H9 (cell line): ENCODE data around the gene CAMKK1. TPM values are rescaled to one million over a fixed set of nuclear protein-coding genes. Genes with fewer than 3 reads are reported as not detected.

Experiments
- DNase-seq: peaks from one replicate; pipeline ENCODE4 v3.0.0-alpha.2; 2017
- H2AFZ ChIP-seq: one replicate; pipeline ENCODE4 v1.6.1; 2013; ENCODE audit warnings: mild to moderate bottlenecking, low read length, control low read depth, moderate library complexity
- H2AK5ac ChIP-seq: 2 replicates; pipeline ENCODE4 v1.6.1; 2013; ENCODE audit warnings: low read length, control low read depth, mixed read lengths; ENCODE audit not compliant: insufficient read length
- H2BK120ac ChIP-seq: one replicate; pipeline ENCODE4 v1.6.1; 2013; ENCODE audit warnings: low read depth, mild to moderate bottlenecking, low read length, control low read depth, inconsistent platforms; ENCODE audit not compliant: poor library complexity, severe bottlenecking
- H2BK12ac ChIP-seq: 2 replicates; pipeline ENCODE4 v1.6.1; 2013; ENCODE audit warnings: low read length, control low read depth, mixed read lengths, low read depth; ENCODE audit not compliant: insufficient read length
- H2BK15ac ChIP-seq: 2 replicates; pipeline ENCODE4 v1.6.1; 2013; ENCODE audit warnings: low read depth, low read length, control low read depth
- H2BK20ac ChIP-seq: one replicate; pipeline ENCODE4 v1.6.1; 2013; ENCODE audit warnings: low read depth, mild to moderate bottlenecking, low read length, control low read depth, inconsistent platforms; ENCODE audit not compliant: poor library complexity, severe bottlenecking
- H2BK5ac ChIP-seq: 2 replicates; pipeline ENCODE4 v1.6.1; 2013; ENCODE audit warnings: low read length, control low read depth, mixed read lengths; ENCODE audit not compliant: insufficient read length
- H3K14ac ChIP-seq: 2 replicates; pipeline ENCODE4 v1.6.1; 2013; ENCODE audit warnings: low read length, control low read depth; ENCODE audit not compliant: insufficient read depth
- H3K18ac ChIP-seq: 2 replicates; pipeline ENCODE4 v1.6.1; 2013; ENCODE audit warnings: low read depth, mild to moderate bottlenecking, mixed read lengths, low read length, control low read depth; ENCODE audit not compliant: insufficient read length
- H3K23ac ChIP-seq: 2 replicates; pipeline ENCODE4 v1.6.1; 2013; ENCODE audit warnings: low read length, control low read depth, mixed read lengths, low read depth; ENCODE audit not compliant: insufficient read length
- H3K23me2 ChIP-seq: 2 replicates; pipeline ENCODE4 v1.6.1; 2013; ENCODE audit warnings: low read depth, mild to moderate bottlenecking, mixed read lengths, low read length, control low read depth; ENCODE audit not compliant: insufficient read length, poor library complexity, severe bottlenecking
- H3K27ac ChIP-seq: 2 replicates; pipeline ENCODE4 v1.5.1; 2013; ENCODE audit warnings: low read length, control low read depth, mixed read lengths, low read depth; ENCODE audit not compliant: insufficient read length
- H3K27me3 ChIP-seq: 2 replicates; pipeline ENCODE4 v1.6.1; 2013; ENCODE audit warnings: low read length, control low read depth, inconsistent platforms; ENCODE audit not compliant: insufficient read depth
- H3K4ac ChIP-seq: 2 replicates; pipeline ENCODE4 v1.6.1; 2013; ENCODE audit warnings: low read depth, mild to moderate bottlenecking, control low read depth, inconsistent platforms, low read length, moderate library complexity
- H3K4me1 ChIP-seq: 2 replicates; pipeline ENCODE4 v1.6.1; 2013; ENCODE audit warnings: low read length, control low read depth, inconsistent platforms; ENCODE audit not compliant: insufficient read depth
- H3K4me2 ChIP-seq: 2 replicates; pipeline ENCODE4 v1.6.1; 2013; ENCODE audit warnings: low read length, control low read depth, mixed read lengths; ENCODE audit not compliant: insufficient read length, insufficient read depth
- H3K56ac ChIP-seq: 2 replicates; pipeline ENCODE4 v1.6.1; 2013; ENCODE audit warnings: low read depth, mild to moderate bottlenecking, mixed read lengths, low read length, control low read depth; ENCODE audit not compliant: insufficient read length
- H3K79me1 ChIP-seq: 2 replicates; pipeline ENCODE4 v1.6.1; 2013; ENCODE audit warnings: low read depth, mild to moderate bottlenecking, moderate library complexity, low read length, control low read depth, inconsistent platforms; ENCODE audit not compliant: insufficient read depth, poor library complexity, severe bottlenecking
- H3K79me2 ChIP-seq: 2 replicates; pipeline ENCODE4 v1.6.1; 2013; ENCODE audit warnings: low read length, control low read depth, inconsistent platforms; ENCODE audit not compliant: insufficient read depth
- H3K9ac ChIP-seq: 2 replicates; pipeline ENCODE4 v1.6.1; 2013; ENCODE audit warnings: low read length, control low read depth, mixed read lengths; ENCODE audit not compliant: insufficient read length; ENCODE audit errors: extremely low read depth
- H3K9me3 ChIP-seq: one replicate; pipeline ENCODE4 v1.6.1; 2013; ENCODE audit warnings: low read depth, low read length, inconsistent platforms; ENCODE audit not compliant: control insufficient read depth
- H3T11ph ChIP-seq: one replicate; pipeline ENCODE4 v1.6.1; 2013; ENCODE audit warnings: mild to moderate bottlenecking, low read length, control low read depth, inconsistent platforms
- H4K20me1 ChIP-seq: one replicate; pipeline ENCODE4 v1.6.1; 2013; ENCODE audit not compliant: control insufficient read depth, insufficient read length, insufficient read depth
- H4K5ac ChIP-seq: 2 replicates; pipeline ENCODE4 v1.6.1; 2013; ENCODE audit warnings: low read depth, mild to moderate bottlenecking, mixed read lengths, low read length, control low read depth; ENCODE audit not compliant: insufficient read length
- H4K8ac ChIP-seq: replicated peaks from 2 replicates; pipeline ENCODE4 v1.6.1; 2013; ENCODE audit warnings: low read length, control low read depth, mixed read lengths, low read depth; ENCODE audit not compliant: insufficient read length
- H4K91ac ChIP-seq: 2 replicates; pipeline ENCODE4 v1.6.1; 2013; ENCODE audit warnings: low read depth, mild to moderate bottlenecking, moderate library complexity, mixed read lengths, low read length, control low read depth; ENCODE audit not compliant: insufficient read length
- H3K27ac Mint-ChIP-seq, 3 experiments: 2 replicates in 2 of 3; 3 replicates in 1 of 3; pipeline ENCODE4 v1.8.0; 2020 to 2021; ENCODE audit warnings: mixed read lengths in 3 of 3, mild to moderate bottlenecking in 1 of 3, moderate library complexity in 1 of 3
- H3K27me3 Mint-ChIP-seq: 2 replicates; pipeline ENCODE4 v1.8.0; 2021; ENCODE audit warnings: low read depth, mild to moderate bottlenecking, moderate library complexity, mixed read lengths
- H3K36me3 Mint-ChIP-seq, 3 experiments: 2 replicates in 2 of 3; 3 replicates in 1 of 3; pipeline ENCODE4 v1.8.0; 2020 to 2021; ENCODE audit warnings: low read depth in 3 of 3, mixed read lengths in 3 of 3; ENCODE audit not compliant: insufficient read depth in 1 of 3
- H3K4me1 Mint-ChIP-seq, 2 experiments: 2 replicates each; pipeline ENCODE4 v1.8.0; 2020; ENCODE audit warnings: mixed read lengths in 2 of 2
- H3K4me3 Mint-ChIP-seq, 2 experiments: 2 replicates in 1 of 2; 3 replicates in 1 of 2; pipeline ENCODE4 v1.8.0; 2020 to 2021; ENCODE audit warnings: mild to moderate bottlenecking in 2 of 2, mixed read lengths in 2 of 2, moderate library complexity in 1 of 2
- H3K9me3 Mint-ChIP-seq, 2 experiments: 2 replicates in 1 of 2; 3 replicates in 1 of 2; pipeline ENCODE4 v1.8.0; 2020; ENCODE audit warnings: mild to moderate bottlenecking in 2 of 2, mixed read lengths in 2 of 2, moderate library complexity in 1 of 2
- WGBS: extraction: QIAGEN DNeasy Blood & Tissue Kit; methylation state at CpG from one replicate; pipeline ENCODE4 v1.1.7; 2013; ENCODE audit warnings: missing lambda C conversion rate, low lambda C conversion rate, mixed read lengths; ENCODE audit not compliant: insufficient read length; ENCODE audit errors: extremely low coverage; 5-methylcytosine and 5-hydroxymethylcytosine counted together
- total RNA-seq: library from RNA; stranded (reverse); gene quantifications from 2 replicates; pipeline ENCODE4 v1.2.1, GENCODE V29; 2021
- TF ChIP-seq, protein P1 (sequence below): fragments of 200-600 bp; sonication (generic); conservative IDR thresholded peaks from 3 replicates; pipeline ENCODE4 v1.8.0; 2021; ENCODE audit warnings: antibody characterized with exemption, mild to moderate bottlenecking

Gene CAMKK1
- total RNA-seq, 1 experiment from 2014 or later, result 6.7 TPM

DNA sequence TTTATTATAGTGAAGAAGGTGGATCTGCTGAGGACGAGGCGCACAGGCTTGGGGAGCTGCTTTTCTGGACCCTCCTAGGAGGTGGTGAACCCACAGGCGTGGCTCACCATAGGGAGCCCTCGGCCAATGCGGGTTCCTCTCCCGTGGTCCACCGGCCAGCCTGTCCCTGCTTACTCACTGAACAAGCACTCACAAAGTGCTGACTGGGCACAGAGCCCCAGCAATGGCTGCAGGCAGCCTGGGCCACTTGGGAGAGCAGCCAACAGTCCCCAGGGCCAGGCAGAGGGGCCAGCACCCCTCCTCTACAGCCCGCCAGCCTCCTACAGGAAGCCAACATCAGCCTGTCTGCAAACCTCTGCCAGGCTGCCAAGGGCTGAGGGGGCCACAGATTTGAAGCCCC lies 27.7 kb downstream of the CAMKK1 start:
- no peak overlapping the region for H2BK120ac ChIP-seq
- Mint-ChIP-seq H3K4me1 (no peaks in the 10 kb centered on the region; a peak in 1 of 4 replicates), H3K36me3 (peaks cover 2 to 9% (median 3%) of the 10 kb centered on the region in 3 experiments; a peak in 3 of 7 replicates), H3K27ac (peak overlapping the region in 1 of 3 experiments; percentile 35; a peak in 1 of 7 replicates), H3K27me3 (no peaks in the 10 kb centered on the region), H3K4me3 (no peak overlapping the region), H3K9me3 (no peaks in the 10 kb centered on the region)
- H3K27me3 ChIP-seq, result no peaks in the 10 kb centered on the region
- no peak overlapping the region for H3K9ac ChIP-seq
- H3K27ac ChIP-seq, result no peak overlapping the region
- H4K5ac ChIP-seq, result no peak overlapping the region
- H3T11ph ChIP-seq, result no peak overlapping the region
- H4K91ac ChIP-seq, result no peak overlapping the region
- DNase-seq, result peak; percentile 26
- TF ChIP-seq, protein P1, sequence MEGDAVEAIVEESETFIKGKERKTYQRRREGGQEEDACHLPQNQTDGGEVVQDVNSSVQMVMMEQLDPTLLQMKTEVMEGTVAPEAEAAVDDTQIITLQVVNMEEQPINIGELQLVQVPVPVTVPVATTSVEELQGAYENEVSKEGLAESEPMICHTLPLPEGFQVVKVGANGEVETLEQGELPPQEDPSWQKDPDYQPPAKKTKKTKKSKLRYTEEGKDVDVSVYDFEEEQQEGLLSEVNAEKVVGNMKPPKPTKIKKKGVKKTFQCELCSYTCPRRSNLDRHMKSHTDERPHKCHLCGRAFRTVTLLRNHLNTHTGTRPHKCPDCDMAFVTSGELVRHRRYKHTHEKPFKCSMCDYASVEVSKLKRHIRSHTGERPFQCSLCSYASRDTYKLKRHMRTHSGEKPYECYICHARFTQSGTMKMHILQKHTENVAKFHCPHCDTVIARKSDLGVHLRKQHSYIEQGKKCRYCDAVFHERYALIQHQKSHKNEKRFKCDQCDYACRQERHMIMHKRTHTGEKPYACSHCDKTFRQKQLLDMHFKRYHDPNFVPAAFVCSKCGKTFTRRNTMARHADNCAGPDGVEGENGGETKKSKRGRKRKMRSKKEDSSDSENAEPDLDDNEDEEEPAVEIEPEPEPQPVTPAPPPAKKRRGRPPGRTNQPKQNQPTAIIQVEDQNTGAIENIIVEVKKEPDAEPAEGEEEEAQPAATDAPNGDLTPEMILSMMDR, result no peak
- H2BK20ac ChIP-seq, result no peak overlapping the region
- H3K79me2 ChIP-seq, result no peaks in the 10 kb centered on the region
- no peak overlapping the region for H2BK15ac ChIP-seq
- no peak overlapping the region for H2BK5ac ChIP-seq
- H4K20me1 ChIP-seq, result no peaks in the 10 kb centered on the region
- no peak overlapping the region for H3K18ac ChIP-seq
- H3K9me3 ChIP-seq, result no peaks in the 10 kb centered on the region
- no peak overlapping the region for H4K8ac ChIP-seq
- no peak overlapping the region for H3K56ac ChIP-seq
- WGBS, result no CpG with 5 or more reads among the region's 8 CpGs
- H3K23me2 ChIP-seq, result peaks cover 4% of the 10 kb centered on the region
- H2BK12ac ChIP-seq, result no peak overlapping the region
- H3K4me1 ChIP-seq, result no peaks in the 10 kb centered on the region
- no peak overlapping the region for H3K14ac ChIP-seq
- no peak overlapping the region for H2AFZ ChIP-seq
- no peak overlapping the region for H2AK5ac ChIP-seq
- H3K4me2 ChIP-seq, result no peak overlapping the region
- H3K23ac ChIP-seq, result no peak overlapping the region
- no peak overlapping the region for H3K4ac ChIP-seq
- H3K79me1 ChIP-seq, result no peaks in the 10 kb centered on the region
